SJSA1 (cell line): ENCODE results near the gene FAM83D. TPM values are rescaled to one million over a fixed set of nuclear protein-coding genes. Genes with fewer than 3 reads are reported as not detected.

Experiments used
- DNase-seq, 2 experiments: peaks; one replicate each; pipeline ENCODE4 v3.0.0-alpha.2; 2015 to 2020; ENCODE audit warnings: low spot score in 2 of 2, low read depth in 1 of 2
- H3K27ac ChIP-seq: fragments of 250-450 bp; sonication (Bioruptor Pico); 2 replicates; pipeline ENCODE4 v1.5.1; 2020; ENCODE audit warnings: mild to moderate bottlenecking, moderate library complexity
- H3K27me3 ChIP-seq: fragments of 250-450 bp; sonication (Bioruptor Pico); replicated peaks from 2 replicates; pipeline ENCODE4 v1.5.1; 2020; ENCODE audit warnings: mild to moderate bottlenecking, moderate library complexity
- H3K36me3 ChIP-seq: fragments of 250-450 bp; sonication (Bioruptor Pico); 2 replicates; pipeline ENCODE4 v1.5.1; 2020; ENCODE audit warnings: mild to moderate bottlenecking
- H3K4me1 ChIP-seq: fragments of 250-450 bp; sonication (Bioruptor Pico); replicated peaks from 2 replicates; pipeline ENCODE4 v1.6.1; 2021; ENCODE audit warnings: mild to moderate bottlenecking
- H3K4me3 ChIP-seq: fragments of 250-450 bp; sonication (Bioruptor Pico); 2 replicates; pipeline ENCODE4 v1.5.1; 2020; ENCODE audit warnings: mild to moderate bottlenecking
- H3K9me3 ChIP-seq: fragments of 250-450 bp; sonication (Bioruptor Pico); replicated peaks from 2 replicates; pipeline ENCODE4 v1.5.1; 2020; ENCODE audit warnings: mild to moderate bottlenecking
- total RNA-seq: library from RNA; depleted of rRNA; stranded (reverse); fragments of >200 nt; shearing (Covaris generic); gene quantifications from 2 replicates; pipeline ENCODE4 v1.2.3, GENCODE V29; 2014

FAM83D gene
- total RNA-seq, 1 experiment from 2014 or later: 71.4 TPM

GRCh38 chr20:38973107-38973506 lies 46.9 kb downstream of the FAM83D start:
- no peak overlapping the region for H3K4me3 ChIP-seq
- DNase-seq: no peak
- peaks cover 36% of the 10 kb centered on the region for H3K36me3 ChIP-seq
- no peaks in the 10 kb centered on the region for H3K27me3 ChIP-seq
- H3K27ac ChIP-seq: no peak overlapping the region
- H3K9me3 ChIP-seq: no peaks in the 10 kb centered on the region
- peaks cover 43% of the 10 kb centered on the region for H3K4me1 ChIP-seq

- Histone ChIP-seq H3K27me3 (no peaks in the 10 kb centered on the region), H3K4me3 (no peak overlapping the region), H3K4me1 (peaks cover 43% of the 10 kb centered on the region), H3K36me3 (peaks cover 34% of the 10 kb centered on the region), H3K9me3 (no peaks in the 10 kb centered on the region), H3K27ac (0 out of 2 replicates have a peak overlapping the region, but pooled peaks have one; percentile 2)
- DNase-seq: peak in 1 of 2 experiments; percentile 44
Observed at GRCh38 chr20:38973645-38974044, 47.4 kb downstream of the FAM83D start.

- Histone ChIP-seq H3K36me3 (peaks cover 34% of the 10 kb centered on the region), H3K27ac (0 out of 2 replicates have a peak overlapping the region, but pooled peaks have one; percentile 4)
- no peak for DNase-seq
Observed at GRCh38 chr20:38975539-38976120, 49.4 kb downstream of the FAM83D start.

GRCh38 chr20:38979434-38979833 lies 53.2 kb downstream of the FAM83D start:
- no peaks in the 10 kb centered on the region for H3K27me3 ChIP-seq
- no peak for DNase-seq
- H3K4me3 ChIP-seq: no peak overlapping the region
- H3K9me3 ChIP-seq: no peaks in the 10 kb centered on the region
- H3K4me1 ChIP-seq: peaks cover 25% of the 10 kb centered on the region
- no peak overlapping the region for H3K27ac ChIP-seq
- peaks cover 15% of the 10 kb centered on the region for H3K36me3 ChIP-seq

More at GRCh38 chr20:38975539-38976120, 49.4 kb downstream of the FAM83D start:
- no peaks in the 10 kb centered on the region for H3K9me3 ChIP-seq
- H3K27me3 ChIP-seq: no peaks in the 10 kb centered on the region
- H3K4me1 ChIP-seq: peaks cover 29% of the 10 kb centered on the region
- no peak overlapping the region for H3K4me3 ChIP-seq

- Histone ChIP-seq H3K4me3 (no peak overlapping the region), H3K4me1 (peaks cover 27% of the 10 kb centered on the region), H3K36me3 (peaks cover 14% of the 10 kb centered on the region), H3K27ac (no peak overlapping the region), H3K9me3 (no peaks in the 10 kb centered on the region), H3K27me3 (no peaks in the 10 kb centered on the region)
- DNase-seq: no peak
Observed at GRCh38 chr20:38979842-38980241, 53.6 kb downstream of the FAM83D start.

- no peak overlapping the region for H3K27ac ChIP-seq
- peak in 1 of 2 experiments; percentile 52 for DNase-seq
Observed at GRCh38 chr20:38982291-38982690, 56.1 kb downstream of the FAM83D start.

GRCh38 chr20:38985060-38985459 lies 58.8 kb downstream of the FAM83D start:
- peak overlapping the region; percentile 1; the same call in 1 of the 2 replicates for H3K27ac ChIP-seq
- H3K4me1 ChIP-seq: peaks cover 30% of the 10 kb centered on the region
- DNase-seq: no peak
- H3K27me3 ChIP-seq: no peaks in the 10 kb centered on the region
- H3K9me3 ChIP-seq: no peaks in the 10 kb centered on the region
- peaks cover 9% of the 10 kb centered on the region for H3K36me3 ChIP-seq
- H3K4me3 ChIP-seq: no peak overlapping the region

More at GRCh38 chr20:38982291-38982690, 56.1 kb downstream of the FAM83D start:
- 0 out of 2 replicates have a peak, but pooled peaks cover 5% of the 10 kb centered on the region for H3K36me3 ChIP-seq
- H3K9me3 ChIP-seq: no peaks in the 10 kb centered on the region
- H3K4me1 ChIP-seq: peaks cover 30% of the 10 kb centered on the region
- H3K27me3 ChIP-seq: no peaks in the 10 kb centered on the region
- H3K4me3 ChIP-seq: no peak overlapping the region

- peak in 1 of 2 experiments; percentile 20 for DNase-seq
- Histone ChIP-seq H3K36me3 (peaks cover 15% of the 10 kb centered on the region), H3K27ac (peak overlapping the region; percentile 1; the same call in 1 of the 2 replicates), H3K4me1 (peaks cover 30% of the 10 kb centered on the region), H3K4me3 (no peak overlapping the region), H3K27me3 (no peaks in the 10 kb centered on the region), H3K9me3 (no peaks in the 10 kb centered on the region)
Observed at GRCh38 chr20:38985603-38986170, 59.5 kb downstream of the FAM83D start.

GRCh38 chr20:38986663-38987062 lies 60.4 kb downstream of the FAM83D start:
- DNase-seq: no peak
- Histone ChIP-seq H3K9me3 (no peaks in the 10 kb centered on the region), H3K36me3 (peaks cover 19% of the 10 kb centered on the region), H3K4me1 (peaks cover 30% of the 10 kb centered on the region), H3K4me3 (no peak overlapping the region), H3K27me3 (no peaks in the 10 kb centered on the region), H3K27ac (no peak overlapping the region)

GRCh38 chr20:38987777-38988176 lies 61.6 kb downstream of the FAM83D start:
- peaks cover 21% of the 10 kb centered on the region for H3K4me1 ChIP-seq
- no peak overlapping the region for H3K27ac ChIP-seq
- no peaks in the 10 kb centered on the region for H3K27me3 ChIP-seq
- H3K4me3 ChIP-seq: no peak overlapping the region
- DNase-seq: no peak
- H3K36me3 ChIP-seq: peaks cover 19% of the 10 kb centered on the region
- H3K9me3 ChIP-seq: no peaks in the 10 kb centered on the region

GRCh38 chr20:38990728-38991127 lies 64.5 kb downstream of the FAM83D start:
- Histone ChIP-seq H3K9me3 (no peaks in the 10 kb centered on the region), H3K27ac (no peak overlapping the region), H3K27me3 (no peaks in the 10 kb centered on the region), H3K4me3 (no peak overlapping the region), H3K4me1 (peaks cover 3% of the 10 kb centered on the region), H3K36me3 (peaks cover 26% of the 10 kb centered on the region)
- no peak for DNase-seq

GRCh38 chr20:38991814-38992704 lies 65.8 kb downstream of the FAM83D start:
- Histone ChIP-seq H3K9me3 (no peaks in the 10 kb centered on the region), H3K27ac (no peak overlapping the region), H3K27me3 (no peaks in the 10 kb centered on the region), H3K36me3 (peaks cover 36% of the 10 kb centered on the region), H3K4me3 (no peak overlapping the region), H3K4me1 (no peaks in the 10 kb centered on the region)
- no peak for DNase-seq

GRCh38 chr20:38995536-38996044 lies 69.4 kb downstream of the FAM83D start:
- Histone ChIP-seq H3K27ac (no peak overlapping the region), H3K4me3 (no peak overlapping the region), H3K9me3 (no peaks in the 10 kb centered on the region), H3K4me1 (no peaks in the 10 kb centered on the region), H3K36me3 (peaks cover 47% of the 10 kb centered on the region), H3K27me3 (no peaks in the 10 kb centered on the region)
- DNase-seq: no peak
